Muscle layer of colon (tissue), 2 donors: ENCODE measurements around the gene ELL3.
"Not testable (repeated sequence)": the region's sequence is repeated elsewhere in the genome, so short reads cannot be mapped to it uniquely, and the experiment has no call there.

Experiments used
- H3K27ac ChIP-seq: one replicate; pipeline ENCODE4 v1.7.0; 2013; ENCODE audit warnings: low read depth, mild to moderate bottlenecking, low read length, moderate library complexity
- H3K27me3 ChIP-seq, 2 donors: one replicate each; pipeline ENCODE4 v1.7.0; 2013; ENCODE audit warnings: low read length in 2 of 2, mild to moderate bottlenecking in 2 of 2; ENCODE audit not compliant: insufficient read depth in 2 of 2, control insufficient read depth in 1 of 2
- H3K36me3 ChIP-seq: one replicate; pipeline ENCODE4 v1.7.0; 2013; ENCODE audit warnings: mild to moderate bottlenecking, low read length; ENCODE audit not compliant: insufficient read depth
- H3K4me1 ChIP-seq: one replicate; pipeline ENCODE4 v1.7.0; 2013; ENCODE audit warnings: mild to moderate bottlenecking, low read length; ENCODE audit not compliant: insufficient read depth
- H3K4me3 ChIP-seq, 2 donors: one replicate each; pipeline ENCODE4 v1.7.0; 2013; ENCODE audit warnings: low read length in 2 of 2, low read depth in 1 of 2, mild to moderate bottlenecking in 1 of 2, moderate library complexity in 1 of 2
- H3K9ac ChIP-seq: one replicate; pipeline ENCODE4 v1.7.0; 2013; ENCODE audit warnings: low read length
- H3K9me3 ChIP-seq: one replicate; pipeline ENCODE4 v1.7.0; 2013; ENCODE audit warnings: mild to moderate bottlenecking, low read length
- donor health status: abdominal sarcoma.
- donor health status: Adenocarcinoma of cecum.

The ELL3 gene

GRCh38 chr15:43749690-43750345, 26.9 kb downstream of the ELL3 start:
- H3K9ac ChIP-seq = no peak overlapping the region
- H3K4me1 ChIP-seq = peaks cover 19% of the 10 kb centered on the region
- H3K9me3 ChIP-seq = no peaks in the 10 kb centered on the region
- peaks cover 9% of the 10 kb centered on the region for H3K36me3 ChIP-seq
- H3K27ac ChIP-seq = no peak overlapping the region
- no peak overlapping the region for H3K4me3 ChIP-seq
- H3K27me3 ChIP-seq = no peaks in the 10 kb centered on the region

DNA sequence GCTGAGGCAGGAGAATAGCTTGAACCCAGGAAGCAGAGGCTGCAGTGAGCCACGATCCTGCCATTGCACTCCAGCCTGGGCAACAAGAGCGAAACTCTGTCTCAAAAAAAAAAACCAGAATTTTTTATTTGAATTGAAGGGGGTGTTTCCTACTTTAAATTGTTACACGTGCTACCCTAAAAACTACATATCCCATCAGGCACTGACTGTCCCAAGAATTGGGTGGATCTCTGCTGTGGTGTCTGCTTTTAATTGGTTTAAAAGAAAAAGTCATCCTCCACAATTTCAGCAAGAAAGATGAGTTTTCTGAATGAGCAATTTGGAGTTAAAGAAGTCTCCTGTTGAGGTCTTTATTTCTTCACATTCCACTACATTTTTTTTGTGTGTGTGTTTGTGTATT, 28.4 kb downstream of the ELL3 start:
- Histone ChIP-seq H3K27me3 (no peaks in the 10 kb centered on the region), H3K9ac (no peak overlapping the region), H3K9me3 (no peaks in the 10 kb centered on the region), H3K4me3 (no peak overlapping the region), H3K27ac (no peak overlapping the region), H3K36me3 (peaks cover 3% of the 10 kb centered on the region), H3K4me1 (peaks cover 19% of the 10 kb centered on the region)

- H3K9me3 ChIP-seq, H3K27me3 ChIP-seq, H3K36me3 ChIP-seq: not testable (repeated sequence)
- Histone ChIP-seq H3K27ac (peak overlapping the region; percentile 93), H3K9ac (peak overlapping the region; percentile 69), H3K4me3 (peak overlapping the region; percentile 80 to 82), H3K4me1 (peaks cover 19% of the 10 kb centered on the region)
These were observed 29.9 kb downstream of the ELL3 start for GRCh38 chr15:43746903-43747309.

GRCh38 chr15:43746245-43746902, 30.4 kb downstream of the ELL3 start, which contains the start of gene PDIA3:
PDIA3 (plus strand) TSS chr15:43746438; CDS start chr15:43746540, 102 bp downstream.
- not testable (repeated sequence) for H3K9me3 ChIP-seq, H3K27me3 ChIP-seq, H3K36me3 ChIP-seq
- H3K27ac ChIP-seq = peak within 1 kb of the TSS; percentile 93
- H3K4me3 ChIP-seq = peak within 1 kb of the TSS; percentile 80 to 82
- H3K4me1 ChIP-seq = peaks cover 16% of the 10 kb centered on the region
- peak within 1 kb of the TSS; percentile 69 for H3K9ac ChIP-seq

GRCh38 chr15:43735416-43735815, 41.4 kb downstream of the ELL3 start:
- no peaks in the 10 kb centered on the region for H3K4me1 ChIP-seq
- no peaks in the 10 kb centered on the region for H3K9me3 ChIP-seq
- no peak overlapping the region for H3K9ac ChIP-seq
- H3K27me3 ChIP-seq = no peaks in the 10 kb centered on the region
- no peak overlapping the region for H3K27ac ChIP-seq
- H3K36me3 ChIP-seq = no peaks in the 10 kb centered on the region
- H3K4me3 ChIP-seq = no peak overlapping the region

- H3K9me3 ChIP-seq, H3K27ac ChIP-seq, H3K4me1 ChIP-seq, H3K27me3 ChIP-seq, H3K36me3 ChIP-seq, H3K4me3 ChIP-seq, H3K9ac ChIP-seq: not testable (repeated sequence)
These were observed 48.6 kb downstream of the ELL3 start for GRCh38 chr15:43728053-43728725.

DNA sequence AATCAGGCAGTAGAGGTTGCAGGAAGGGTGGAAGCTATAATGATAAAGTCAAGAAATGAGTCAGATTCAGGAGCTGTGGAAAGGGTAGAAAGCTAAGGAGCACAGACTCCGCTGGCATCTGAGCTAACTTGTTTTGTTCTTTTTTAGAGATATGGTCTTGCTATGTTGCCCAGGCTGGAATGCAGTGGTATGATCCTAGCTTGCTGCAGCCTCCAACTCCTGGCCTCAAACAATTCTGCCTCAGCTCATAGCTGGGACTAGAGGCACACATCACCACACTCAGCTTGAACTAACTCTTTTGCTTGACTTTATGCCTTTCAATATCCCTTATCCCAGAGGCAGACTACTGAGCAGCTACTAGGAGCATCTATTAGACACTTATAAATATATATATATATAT, 50.5 kb downstream of the ELL3 start:
- H3K27me3 ChIP-seq, H3K9ac ChIP-seq, H3K9me3 ChIP-seq, H3K36me3 ChIP-seq, H3K27ac ChIP-seq, H3K4me3 ChIP-seq, H3K4me1 ChIP-seq: not testable (repeated sequence)

GRCh38 chr15:43723151-43723550, 53.6 kb downstream of the ELL3 start:
- no peak overlapping the region for H3K4me3 ChIP-seq
- no peak overlapping the region for H3K9ac ChIP-seq
- no peak overlapping the region for H3K27ac ChIP-seq
- no peaks in the 10 kb centered on the region for H3K27me3 ChIP-seq
- no peaks in the 10 kb centered on the region for H3K9me3 ChIP-seq
- H3K4me1 ChIP-seq = no peaks in the 10 kb centered on the region
- no peaks in the 10 kb centered on the region for H3K36me3 ChIP-seq
